HEK293T (cell line): ENCODE measurements around the gene KSR2.
"Not testable (repeated sequence)": the region's sequence is repeated elsewhere in the genome, so short reads cannot be mapped to it uniquely, and the experiment has no call there.

Source experiments
- CTCF ChIA-PET: fragments of 350-600 bp; formaldehyde crosslinking; extraction: SDS; loops from one replicate; lab custom pipeline; 2021; ENCODE audit warnings: antibody characterized with exemption, inconsistent platforms; lab: Yijun Ruan, JAX
- POLR2A ChIA-PET: fragments of 350-600 bp; formaldehyde crosslinking; extraction: SDS; loops from one replicate; lab custom pipeline; 2020; ENCODE audit warnings: antibody characterized with exemption, inconsistent platforms; lab: Yijun Ruan, JAX
- DNase-seq: peaks from one replicate; pipeline ENCODE4 v3.0.0; 2012; ENCODE audit warnings: mixed read lengths; ENCODE audit errors: extremely low spot score
- ARNT ChIP-seq: fragments of 450-650 bp; IDR thresholded peaks from 2 replicates; pipeline ENCODE4 v1.6.1; 2017; ENCODE audit warnings: mild to moderate bottlenecking
- BHLHE40 ChIP-seq: fragments of 450-650 bp; IDR thresholded peaks from 2 replicates; pipeline ENCODE4 v1.6.1; 2016; ENCODE audit warnings: mild to moderate bottlenecking, moderate library complexity, borderline replicate concordance
- CTBP1 ChIP-seq: fragments of 450-650 bp; IDR thresholded peaks from 2 replicates; pipeline ENCODE4 v1.6.1; 2016; ENCODE audit warnings: borderline replicate concordance
- ELF4 ChIP-seq: fragments of 450-650 bp; IDR thresholded peaks from 2 replicates; pipeline ENCODE4 v1.6.1; 2017; ENCODE audit warnings: antibody characterized with exemption
- FOXA1 ChIP-seq: fragments of 450-650 bp; IDR thresholded peaks from 2 replicates; pipeline ENCODE4 v1.6.1; 2016; ENCODE audit warnings: mild to moderate bottlenecking
- FOXK2 ChIP-seq: fragments of 450-650 bp; IDR thresholded peaks from 2 replicates; pipeline ENCODE4 v1.6.1; 2016; ENCODE audit warnings: mild to moderate bottlenecking
- FOXM1 ChIP-seq: fragments of 450-650 bp; IDR thresholded peaks from 2 replicates; pipeline ENCODE4 v1.6.1; 2017; ENCODE audit warnings: mild to moderate bottlenecking, borderline replicate concordance
- HDGF ChIP-seq: fragments of 450-650 bp; IDR thresholded peaks from 2 replicates; pipeline ENCODE4 v1.6.1; 2017; ENCODE audit warnings: antibody characterized with exemption, borderline replicate concordance
- L3MBTL2 ChIP-seq: fragments of 450-650 bp; conservative IDR thresholded peaks from 2 replicates; pipeline ENCODE4 v1.6.1; 2016; ENCODE audit warnings: mild to moderate bottlenecking
- LEF1 ChIP-seq: fragments of 450-650 bp; IDR thresholded peaks from 2 replicates; pipeline ENCODE4 v1.6.1; 2017; ENCODE audit warnings: mild to moderate bottlenecking, borderline replicate concordance
- NFRKB ChIP-seq: fragments of 450-650 bp; IDR thresholded peaks from 2 replicates; pipeline ENCODE4 v1.6.1; 2016; ENCODE audit warnings: mild to moderate bottlenecking, moderate library complexity
- SP1 ChIP-seq: fragments of 450-650 bp; IDR thresholded peaks from 2 replicates; pipeline ENCODE4 v1.6.1; 2017
- SUZ12 ChIP-seq: fragments of 450-650 bp; IDR thresholded peaks from 2 replicates; pipeline ENCODE4 v1.6.1; 2016; ENCODE audit warnings: mild to moderate bottlenecking
- TARDBP ChIP-seq: fragments of 450-650 bp; IDR thresholded peaks from 2 replicates; pipeline ENCODE4 v1.6.1; 2016
- ZNF384 ChIP-seq: fragments of 450-650 bp; IDR thresholded peaks from 2 replicates; pipeline ENCODE4 v1.6.1; 2016
- TF ChIP-seq, protein P1 (sequence below): fragments of 450-650 bp; IDR thresholded peaks from 2 replicates; pipeline ENCODE4 v1.6.1; 2016

KSR2 gene

DNA sequence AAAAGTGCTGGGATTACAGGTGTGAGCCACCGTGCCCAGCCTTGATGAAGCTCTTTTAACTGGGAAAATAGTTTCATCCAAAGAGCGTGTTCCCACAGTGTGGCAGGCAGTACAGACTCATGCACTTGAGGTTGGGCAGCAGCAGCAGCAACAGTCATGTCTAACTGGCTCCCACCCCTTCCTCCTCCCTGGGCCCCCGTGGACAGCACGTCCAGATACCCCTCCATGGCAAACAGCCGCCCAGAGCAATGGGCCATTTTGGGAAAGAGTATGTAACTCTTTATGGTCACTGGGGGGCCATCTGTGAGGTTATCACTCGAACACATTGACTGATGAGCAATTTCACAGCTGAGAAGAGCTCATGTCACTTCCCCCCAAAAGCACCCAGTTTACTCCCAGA, 328.3 kb downstream of the KSR2 start:
- no peak for DNase-seq
- CTCF ChIA-PET = no interaction called here
- TF ChIP-seq ELF4 (no peak), FOXM1 (no peak), FOXA1 (no peak), FOXK2 (no peak), L3MBTL2 (no peak), HDGF (no peak), ARNT (no peak), NFRKB (no peak), SP1 (no peak), CTBP1 (no peak), SUZ12 (no peak)
- TF ChIP-seq, protein P1, sequence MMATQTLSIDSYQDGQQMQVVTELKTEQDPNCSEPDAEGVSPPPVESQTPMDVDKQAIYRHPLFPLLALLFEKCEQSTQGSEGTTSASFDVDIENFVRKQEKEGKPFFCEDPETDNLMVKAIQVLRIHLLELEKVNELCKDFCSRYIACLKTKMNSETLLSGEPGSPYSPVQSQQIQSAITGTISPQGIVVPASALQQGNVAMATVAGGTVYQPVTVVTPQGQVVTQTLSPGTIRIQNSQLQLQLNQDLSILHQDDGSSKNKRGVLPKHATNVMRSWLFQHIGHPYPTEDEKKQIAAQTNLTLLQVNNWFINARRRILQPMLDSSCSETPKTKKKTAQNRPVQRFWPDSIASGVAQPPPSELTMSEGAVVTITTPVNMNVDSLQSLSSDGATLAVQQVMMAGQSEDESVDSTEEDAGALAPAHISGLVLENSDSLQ = no peak
- POLR2A ChIA-PET = no interaction called here

DNA sequence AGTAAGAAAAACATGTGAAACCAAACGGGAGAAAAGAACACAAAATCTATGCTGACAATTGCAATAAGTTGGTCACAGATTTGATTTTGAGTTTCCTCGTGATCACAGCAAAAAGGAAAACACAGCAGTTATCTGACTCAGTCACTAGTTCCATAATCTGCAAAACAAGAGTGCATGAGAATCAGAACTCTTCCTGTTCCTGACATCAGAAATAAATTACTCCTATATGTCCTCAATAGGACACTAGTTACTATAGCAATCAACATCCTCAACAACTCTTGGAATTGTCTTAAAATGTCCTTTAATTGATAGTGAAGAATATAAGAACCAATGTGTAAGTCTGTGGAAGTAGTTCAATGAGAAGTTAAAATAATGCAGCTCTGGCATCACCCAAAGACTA, 339.3 kb downstream of the KSR2 start:
- ChIA-PET POLR2A (no interaction called here), CTCF (no interaction called here)
- no peak for DNase-seq
- TF ChIP-seq, protein P1 = no peak
- TF ChIP-seq LEF1 (no peak), ZNF384 (no peak), ELF4 (no peak), TARDBP (no peak), SUZ12 (no peak), L3MBTL2 (no peak), HDGF (no peak), FOXA1 (no peak), FOXK2 (no peak), BHLHE40 (no peak), NFRKB (no peak)

DNA sequence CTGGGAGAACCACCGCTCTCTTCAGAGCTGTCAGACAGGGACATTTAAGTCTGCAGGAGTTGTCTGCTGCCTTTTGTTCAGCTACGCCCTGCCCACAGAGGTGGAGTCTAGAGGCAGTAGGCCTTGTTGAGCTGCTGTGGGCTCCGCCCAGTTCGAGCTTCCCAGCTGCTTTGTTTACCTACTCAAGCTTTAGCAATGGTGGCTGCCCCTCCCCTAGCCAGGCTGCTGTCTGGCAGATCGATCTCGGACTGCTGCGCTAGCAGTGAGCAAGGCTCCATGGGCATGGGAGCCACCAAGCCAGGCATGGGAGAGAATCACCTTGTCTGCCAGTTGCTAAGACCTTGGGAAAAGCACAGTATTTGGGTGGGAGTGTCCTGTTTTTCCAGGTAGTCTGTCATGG, 340.1 kb downstream of the KSR2 start:
- DNase-seq, CTCF ChIA-PET, POLR2A ChIA-PET: not testable (repeated sequence)

DNA sequence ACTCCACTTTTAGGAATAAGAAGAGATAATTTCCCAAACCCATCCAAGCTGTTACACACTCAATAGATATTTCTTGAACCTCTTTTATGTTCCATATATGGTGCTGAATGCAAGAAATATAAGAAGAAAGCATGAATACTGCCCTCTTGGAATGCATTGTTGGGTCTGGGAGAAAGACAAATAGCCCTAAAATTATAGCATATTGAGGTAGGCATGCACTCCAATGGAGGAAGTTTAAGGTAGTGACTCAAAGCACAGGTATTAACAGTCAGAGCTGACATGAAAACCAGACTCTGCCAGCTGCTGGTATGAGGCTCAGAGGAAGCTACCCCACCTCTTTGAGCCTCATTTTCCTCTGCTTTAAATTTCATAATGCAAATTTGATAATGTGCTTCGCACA, 346.0 kb downstream of the KSR2 start:
- TF ChIP-seq FOXK2 (no peak), FOXA1 (no peak), NFRKB (no peak), TARDBP (no peak), ZNF384 (no peak), ELF4 (no peak)
- CTCF ChIA-PET = no interaction called here
- no peak for DNase-seq
- POLR2A ChIA-PET = no interaction called here

DNA sequence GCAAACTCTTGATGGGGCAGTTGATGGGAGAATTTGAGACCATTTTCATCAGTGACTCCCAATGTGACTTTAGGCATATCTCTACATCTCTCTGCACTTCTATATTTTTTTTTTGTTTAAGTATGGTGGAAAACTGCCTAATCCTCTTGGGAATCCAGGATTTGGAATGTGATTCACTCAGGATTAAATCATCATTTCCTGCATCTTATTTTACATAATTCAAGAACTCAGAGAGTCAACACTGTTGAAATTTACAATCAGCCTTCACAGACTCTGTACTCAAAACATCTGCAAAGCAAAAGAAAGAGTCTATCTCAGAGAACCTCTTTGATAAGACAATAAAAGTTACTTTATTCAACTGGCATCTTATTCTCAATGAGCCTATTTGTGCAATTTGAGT, 346.7 kb downstream of the KSR2 start:
- no peak for DNase-seq
- TF ChIP-seq FOXM1 (no peak), SUZ12 (no peak), HDGF (no peak), ZNF384 (no peak), FOXK2 (no peak), CTBP1 (no peak), FOXA1 (no peak), SP1 (no peak), ARNT (no peak), BHLHE40 (no peak), L3MBTL2 (no peak)
- TF ChIP-seq, protein P1 = no peak
- POLR2A ChIA-PET = no interaction called here
- CTCF ChIA-PET = no interaction called here

- TF ChIP-seq ARNT = no peak
- DNase-seq = no peak
- ChIA-PET POLR2A (no interaction called here), CTCF (interaction anchor here (1.7 kb wide), 1 partner anchor 19 kb away, joined by 4 read pairs; no protein-coding TSS in a partner anchor)
Measured at GRCh38 chr12:117607778-117608177, 361.0 kb downstream of the KSR2 start.

GRCh38 chr12:117606945-117607344, 361.8 kb downstream of the KSR2 start:
- no peak for DNase-seq
- CTCF ChIA-PET = interaction anchor here (1.7 kb wide), 1 partner anchor 18 kb away, joined by 4 read pairs; no protein-coding TSS in a partner anchor
- POLR2A ChIA-PET = no interaction called here
- TF ChIP-seq ZNF384 (no peak), ARNT (no peak), LEF1 (no peak), FOXA1 (no peak), FOXK2 (no peak), HDGF (no peak), TARDBP (no peak), SUZ12 (no peak), SP1 (no peak), FOXM1 (no peak), CTBP1 (no peak), ELF4 (no peak), BHLHE40 (no peak), L3MBTL2 (no peak), NFRKB (no peak)
- TF ChIP-seq, protein P1 = no peak
